Measurements from ENCODE around the gene SARNP.
"Not testable (repeated sequence)": the region's sequence is repeated elsewhere in the genome, so short reads cannot be mapped to it uniquely, and the experiment has no call there.

SARNP gene

GRCh38 chr12:55817345-55818139, at the start of gene SARNP, which contains the start of gene ORMDL2:
TSS of gene SARNP (minus strand) at chr12:55817724. CDS start at chr12:55817701, 23 bp downstream.
TSS of gene ORMDL2 (plus strand) at chr12:55818041. CDS start at chr12:55819000, 959 bp downstream.
- no peak for TF ChIP-seq CTCF (IDR thresholded peaks at IDR 0.05; ENCODE audit: low read depth, low read length)
- peak; percentile 99 for DNase-seq (ENCODE audit: extremely low read depth, low read depth)

GRCh38 chr12:55866454-55867004, 49.0 kb upstream of the SARNP start:
- DNase-seq (ENCODE audit: extremely low read depth, low read depth) = not testable (repeated sequence)

- no peak for TF ChIP-seq CTCF (IDR thresholded peaks at IDR 0.05; ENCODE audit: low read depth, low read length)
- DNase-seq (ENCODE audit: extremely low read depth, low read depth) = no peak
Measured at GRCh38 chr12:55865327-55865726, 47.8 kb upstream of the SARNP start.

GRCh38 chr12:55862931-55863330, 45.4 kb upstream of the SARNP start:
- DNase-seq (ENCODE audit: extremely low read depth, low read depth) = not testable (repeated sequence)

GRCh38 chr12:55862286-55862685, 44.8 kb upstream of the SARNP start:
- TF ChIP-seq CTCF (IDR thresholded peaks at IDR 0.05; ENCODE audit: low read depth, low read length) = no peak
- no peak for DNase-seq (ENCODE audit: extremely low read depth, low read depth)

- TF ChIP-seq CTCF (IDR thresholded peaks at IDR 0.05; ENCODE audit: low read depth, low read length) = no peak
Measured at GRCh38 chr12:55861871-55862270, 44.3 kb upstream of the SARNP start.

GRCh38 chr12:55861396-55861795, 43.9 kb upstream of the SARNP start:
- TF ChIP-seq CTCF (IDR thresholded peaks at IDR 0.05; ENCODE audit: low read depth, low read length) = no peak
- no peak for DNase-seq (ENCODE audit: extremely low read depth, low read depth)

More at GRCh38 chr12:55861871-55862270, 44.3 kb upstream of the SARNP start:
- no peak for DNase-seq (ENCODE audit: extremely low read depth, low read depth)

- no peak for TF ChIP-seq CTCF (IDR thresholded peaks at IDR 0.05; ENCODE audit: low read depth, low read length)
- no peak for DNase-seq (ENCODE audit: extremely low read depth, low read depth)
Measured at GRCh38 chr12:55852740-55853139, 35.2 kb upstream of the SARNP start.
